BLaER1 treated with 17β-estradiol and CSF1 and Interleukin-3, amounts not matched to agents 10 nM and 100 nM (cell line): ENCODE data around the gene MYL4.
"Not testable (repeated sequence)": the region's sequence is repeated elsewhere in the genome, so short reads cannot be mapped to it uniquely, and the experiment has no call there.

Experiments used
- H3K27ac ChIP-seq, 11 experiments: shearing (Covaris generic); formaldehyde crosslinking; 2 replicates each; pipeline ENCODE4 v1.8.1; 2022
- H3K27me3 ChIP-seq, 11 experiments: shearing (Covaris generic); formaldehyde crosslinking; 2 replicates each; pipeline ENCODE4 v1.8.1; 2022
- H3K36me3 ChIP-seq, 11 experiments: shearing (Covaris generic); formaldehyde crosslinking; 2 replicates each; pipeline ENCODE4 v1.8.1; 2022
- H3K4me1 ChIP-seq, 10 experiments: shearing (Covaris generic); formaldehyde crosslinking; 2 replicates each; pipeline ENCODE4 v1.8.1; 2022
- H3K4me2 ChIP-seq, 11 experiments: shearing (Covaris generic); formaldehyde crosslinking; 2 replicates each; pipeline ENCODE4 v1.8.1; 2022
- H3K4me3 ChIP-seq, 10 experiments: shearing (Covaris generic); formaldehyde crosslinking; 2 replicates each; pipeline ENCODE4 v1.8.1; 2022
- H3K9ac ChIP-seq, 11 experiments: shearing (Covaris generic); formaldehyde crosslinking; 2 replicates each; pipeline ENCODE4 v1.8.1; 2022
- H3K9me3 ChIP-seq, 11 experiments: shearing (Covaris generic); formaldehyde crosslinking; replicated peaks in 1 of 11; 2 replicates each; pipeline ENCODE4 v1.8.1; 2022
- H4K20me1 ChIP-seq, 11 experiments: shearing (Covaris generic); formaldehyde crosslinking; 2 replicates each; pipeline ENCODE4 v1.8.1; 2022
- Cebpa-rat ChIP-seq, 11 experiments: shearing (Covaris generic); IDR thresholded peaks; 2 replicates each; pipeline ENCODE4 v1.8.1; 2022

MYL4 gene

GRCh38 chr17:47176389-47176826 is 32.7 kb upstream of the MYL4 start:
- H3K4me3 ChIP-seq = no peak overlapping the region
- peaks cover 44 to 100% (median 92%) of the 10 kb centered on the region in 11 experiments; a peak in 21 of 22 replicates for H4K20me1 ChIP-seq
- H3K4me2 ChIP-seq = no peak overlapping the region
- peaks cover 0 to 14% (median 0%) of the 10 kb centered on the region in 11 experiments; a peak in 5 of 22 replicates for H3K9me3 ChIP-seq
- no peak for TF ChIP-seq Cebpa-rat (IDR thresholded peaks at IDR 0.05)
- H3K27me3 ChIP-seq = no peaks in the 10 kb centered on the region
- H3K9ac ChIP-seq = no peak overlapping the region
- H3K27ac ChIP-seq = no peak overlapping the region
- H3K4me1 ChIP-seq = peaks cover 15 to 39% (median 32%) of the 10 kb centered on the region in 10 experiments
- peaks cover 77 to 99% (median 88%) of the 10 kb centered on the region in 11 experiments for H3K36me3 ChIP-seq

GRCh38 chr17:47177261-47177660 is 31.9 kb upstream of the MYL4 start:
- Histone ChIP-seq H3K4me1 (peaks cover 20 to 45% (median 35%) of the 10 kb centered on the region in 10 experiments), H3K27ac (no peak overlapping the region), H3K4me3 (no peak overlapping the region), H3K9me3 (peaks cover 0 to 14% (median 0%) of the 10 kb centered on the region in 11 experiments; a peak in 5 of 22 replicates), H3K4me2 (no peak overlapping the region), H3K36me3 (peaks cover 75 to 99% (median 90%) of the 10 kb centered on the region in 11 experiments), H3K9ac (0 out of 22 replicates have a peak overlapping the region, but pooled peaks of 1 of the 11 experiments have one; percentile 10), H3K27me3 (no peaks in the 10 kb centered on the region), H4K20me1 (peaks cover 49 to 100% (median 95%) of the 10 kb centered on the region in 11 experiments; a peak in 20 of 22 replicates)
- no peak for TF ChIP-seq Cebpa-rat (IDR thresholded peaks at IDR 0.05)

DNA sequence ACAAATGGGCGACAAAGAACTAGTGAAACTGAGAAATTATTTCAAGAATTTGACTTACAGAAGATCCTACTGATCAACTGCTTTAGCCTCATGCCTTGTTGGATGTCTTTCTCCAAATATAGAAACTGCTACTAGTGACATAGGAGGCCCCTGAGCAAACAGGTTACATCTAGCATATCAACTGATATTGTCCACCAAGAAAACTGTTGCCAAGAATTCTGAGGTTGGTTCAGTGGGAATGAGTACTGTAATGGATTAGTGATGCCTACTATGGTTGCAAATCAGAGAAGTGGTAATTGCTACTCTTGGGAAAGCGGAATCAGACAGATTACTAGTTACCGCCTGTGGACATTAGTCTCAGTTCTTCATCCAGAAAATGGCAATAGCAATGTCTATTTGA is 30.0 kb upstream of the MYL4 start:
- Histone ChIP-seq H3K9ac (no peak overlapping the region), H3K27me3 (no peaks in the 10 kb centered on the region), H3K4me3 (no peak overlapping the region), H3K4me2 (no peak overlapping the region), H3K36me3 (peaks cover 66 to 90% (median 77%) of the 10 kb centered on the region in 11 experiments), H3K27ac (no peak overlapping the region), H3K4me1 (peaks cover 4 to 40% (median 18%) of the 10 kb centered on the region in 10 experiments; a peak in 19 of 20 replicates), H4K20me1 (peaks cover 51 to 100% (median 95%) of the 10 kb centered on the region in 11 experiments), H3K9me3 (peaks cover 0 to 14% (median 0%) of the 10 kb centered on the region in 11 experiments; a peak in 5 of 22 replicates)
- no peak for TF ChIP-seq Cebpa-rat (IDR thresholded peaks at IDR 0.05)

DNA sequence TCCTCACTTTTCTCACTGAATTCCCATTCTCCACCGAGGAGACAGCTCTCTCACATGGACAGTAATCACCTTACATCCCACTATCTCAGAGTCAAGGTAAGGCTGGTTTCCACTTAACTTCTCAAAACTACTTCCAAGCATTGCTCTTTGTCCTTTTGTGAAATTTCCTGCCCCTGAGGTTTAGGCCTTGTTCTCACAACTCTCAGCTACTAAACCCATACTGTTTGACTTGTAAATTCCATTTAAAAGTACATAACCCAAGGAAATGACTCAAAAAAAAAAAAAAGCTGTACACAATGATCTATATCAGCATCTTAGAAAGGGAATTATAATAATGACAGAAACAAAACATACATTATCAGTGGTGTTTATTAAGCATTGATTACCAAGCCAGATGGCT is 28.8 kb upstream of the MYL4 start:
- H3K9me3 ChIP-seq = peaks cover 0 to 5% (median 0%) of the 10 kb centered on the region in 11 experiments; a peak in 4 of 22 replicates
- peaks cover 62 to 100% (median 98%) of the 10 kb centered on the region in 11 experiments for H4K20me1 ChIP-seq
- peaks cover 56 to 88% (median 68%) of the 10 kb centered on the region in 11 experiments for H3K36me3 ChIP-seq

GRCh38 chr17:47180988-47181387 is 28.2 kb upstream of the MYL4 start:
- peaks cover 4 to 31% (median 14%) of the 10 kb centered on the region in 10 experiments; a peak in 14 of 20 replicates for H3K4me1 ChIP-seq
- H3K9me3 ChIP-seq, H3K9ac ChIP-seq, H3K4me3 ChIP-seq, H3K27ac ChIP-seq, H3K27me3 ChIP-seq, H3K4me2 ChIP-seq: not testable (repeated sequence)
- H4K20me1 ChIP-seq = peaks cover 68 to 100% (median 98%) of the 10 kb centered on the region in 11 experiments
- peaks cover 56 to 88% (median 65%) of the 10 kb centered on the region in 11 experiments for H3K36me3 ChIP-seq

More for the DNA sequence above, 28.8 kb upstream of the MYL4 start:
- H3K4me2 ChIP-seq = no peak overlapping the region
- H3K27me3 ChIP-seq = no peaks in the 10 kb centered on the region
- H3K4me1 ChIP-seq = peaks cover 4 to 35% (median 13%) of the 10 kb centered on the region in 10 experiments; a peak in 16 of 20 replicates
- no peak overlapping the region for H3K27ac ChIP-seq
- H3K4me3 ChIP-seq = no peak overlapping the region
- H3K9ac ChIP-seq = no peak overlapping the region
- TF ChIP-seq Cebpa-rat (IDR thresholded peaks at IDR 0.05) = no peak

DNA sequence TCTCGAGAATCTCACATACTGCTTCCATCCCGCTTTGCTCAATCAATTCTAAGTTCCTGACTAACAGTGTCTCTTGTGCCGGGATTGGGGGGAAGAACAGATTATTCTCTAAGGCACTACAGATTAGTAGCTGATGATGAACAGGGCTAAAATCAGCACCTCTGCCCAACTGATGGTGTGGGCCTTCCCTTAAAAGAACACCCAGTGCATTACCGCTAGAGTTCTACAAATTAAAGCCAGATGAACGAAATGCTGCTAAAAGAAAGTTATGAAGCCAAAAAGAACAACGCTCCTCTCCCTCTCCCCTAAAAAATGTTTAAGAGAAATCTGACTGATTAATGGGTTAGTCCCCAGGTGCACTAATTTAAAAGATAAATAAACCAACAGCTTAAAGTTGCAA is 24.5 kb upstream of the MYL4 start:
- Histone ChIP-seq H3K27ac (no peak overlapping the region), H3K4me3 (no peak overlapping the region), H3K27me3 (no peaks in the 10 kb centered on the region), H3K4me2 (no peak overlapping the region; a peak in 1 of 22 replicates), H3K9ac (no peak overlapping the region), H3K4me1 (peaks cover 9 to 48% (median 33%) of the 10 kb centered on the region in 10 experiments; a peak in 18 of 20 replicates), H3K9me3 (no peaks in the 10 kb centered on the region), H4K20me1 (peaks cover 63 to 88% (median 84%) of the 10 kb centered on the region in 11 experiments), H3K36me3 (peaks cover 23 to 65% (median 36%) of the 10 kb centered on the region in 11 experiments)
- no peak for TF ChIP-seq Cebpa-rat (IDR thresholded peaks at IDR 0.05)

GRCh38 chr17:47188271-47188875 is 20.8 kb upstream of the MYL4 start:
- peaks cover 3 to 38% (median 15%) of the 10 kb centered on the region in 11 experiments; a peak in 13 of 22 replicates for H3K36me3 ChIP-seq
- H3K9ac ChIP-seq = peak overlapping the region; percentile 89 to 99 (median 95)
- TF ChIP-seq Cebpa-rat (IDR thresholded peaks at IDR 0.05) = no peak
- H3K27me3 ChIP-seq = peaks cover 0 to 28% (median 2%) of the 10 kb centered on the region in 11 experiments; a peak in 9 of 22 replicates
- H4K20me1 ChIP-seq = peaks cover 45 to 60% (median 49%) of the 10 kb centered on the region in 11 experiments
- H3K27ac ChIP-seq = peak overlapping the region; percentile 88 to 98 (median 93)
- H3K4me2 ChIP-seq = peak overlapping the region; percentile 88 to 96 (median 93)
- H3K9me3 ChIP-seq = peaks cover 0 to 20% (median 12%) of the 10 kb centered on the region in 11 experiments; a peak in 14 of 22 replicates
- peaks cover 20 to 53% (median 37%) of the 10 kb centered on the region in 10 experiments for H3K4me1 ChIP-seq
- peak overlapping the region; percentile 71 to 85 (median 79) for H3K4me3 ChIP-seq

DNA sequence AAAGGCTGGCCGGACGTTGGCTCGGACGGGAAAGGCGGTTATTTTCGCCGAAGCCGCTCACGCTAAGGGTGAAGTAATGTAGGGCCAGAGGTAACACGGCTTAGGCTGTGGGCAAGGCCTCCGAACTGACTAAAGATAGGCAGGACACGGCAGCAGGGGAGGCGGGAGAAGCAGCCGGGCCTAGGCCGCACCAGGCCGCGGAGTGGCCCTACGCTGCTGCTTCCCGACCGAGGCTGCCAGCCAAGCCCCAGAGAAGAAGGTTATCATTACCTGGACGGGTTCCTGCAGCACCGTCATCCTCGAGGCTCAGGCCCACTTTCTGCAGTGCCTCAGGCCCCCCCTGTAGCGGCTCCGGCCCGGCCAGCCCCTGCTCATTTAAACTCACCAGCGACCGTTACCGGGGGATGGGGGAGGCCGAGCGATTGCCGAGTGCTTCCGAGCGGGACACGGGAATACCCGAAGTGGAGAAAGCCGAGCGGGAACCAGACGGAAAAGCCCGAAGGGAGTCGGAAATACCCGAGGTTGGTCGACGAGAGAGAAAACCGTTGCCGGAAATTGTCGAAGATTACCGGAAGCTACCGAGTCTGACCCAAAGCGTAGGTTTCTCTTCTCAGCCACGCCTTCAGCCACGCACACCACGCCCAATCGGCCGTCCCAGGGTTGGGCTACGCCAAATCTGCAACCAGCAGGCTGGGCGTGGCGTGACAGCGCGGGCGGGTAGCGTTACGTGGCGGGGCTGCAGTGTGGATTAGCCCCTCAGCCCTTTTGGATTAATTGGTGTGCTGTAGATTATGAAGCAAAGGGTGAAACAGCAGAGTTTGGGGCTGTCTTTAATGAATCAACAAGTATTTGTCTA is 20.0 kb upstream of the MYL4 start, which contains the start of gene CDC27:
Gene CDC27, minus strand, starts transcription at position 420 of the 856 bp plus-strand sequence. Its CDS starts 123 bp downstream, at position 297.
- H3K9ac ChIP-seq = peak within 1 kb of the TSS; percentile 89 to 99 (median 95)
- no peak for TF ChIP-seq Cebpa-rat (IDR thresholded peaks at IDR 0.05)
- peaks cover 25 to 59% (median 44%) of the 10 kb centered on the region in 10 experiments for H3K4me1 ChIP-seq
- peaks cover 38 to 59% (median 42%) of the 10 kb centered on the region in 11 experiments for H4K20me1 ChIP-seq
- peak within 1 kb of the TSS; percentile 71 to 85 (median 79) for H3K4me3 ChIP-seq
- peak within 1 kb of the TSS; percentile 88 to 96 (median 93) for H3K4me2 ChIP-seq
- peak within 1 kb of the TSS; percentile 88 to 98 (median 93) for H3K27ac ChIP-seq
- peaks cover 3 to 32% (median 15%) of the 10 kb centered on the region in 11 experiments; a peak in 11 of 22 replicates for H3K36me3 ChIP-seq
- peaks cover 0 to 22% (median 12%) of the 10 kb centered on the region in 11 experiments; a peak in 14 of 22 replicates for H3K9me3 ChIP-seq
- H3K27me3 ChIP-seq = peaks cover 0 to 35% (median 9%) of the 10 kb centered on the region in 11 experiments; a peak in 9 of 22 replicates
